Astrocyte of the cerebellum (primary cell): ENCODE measurements around the gene SLC9A5.

Experiments
- DNase-seq: peaks from one replicate; pipeline ENCODE4 v3.0.0-alpha.2; 2011; ENCODE audit warnings: low read depth
- H3K4me3 ChIP-seq: 2 replicates; pipeline ENCODE4 v1.5.1; 2011; ENCODE audit warnings: mild to moderate bottlenecking, low read depth, low read length, moderate library complexity
- in situ Hi-C: cut with HindIII; loops from 2 replicates; pipeline ENCODE4 v1.10.0; 2017; ENCODE audit warnings: low sequenced_read_pairs
- TF ChIP-seq, protein P1 (sequence below): IDR thresholded peaks from 2 replicates; pipeline ENCODE4 v1.5.1; 2012; ENCODE audit warnings: low read length, low read depth, moderate library complexity, mild to moderate bottlenecking; ENCODE audit errors: missing control alignments

The SLC9A5 gene

DNA sequence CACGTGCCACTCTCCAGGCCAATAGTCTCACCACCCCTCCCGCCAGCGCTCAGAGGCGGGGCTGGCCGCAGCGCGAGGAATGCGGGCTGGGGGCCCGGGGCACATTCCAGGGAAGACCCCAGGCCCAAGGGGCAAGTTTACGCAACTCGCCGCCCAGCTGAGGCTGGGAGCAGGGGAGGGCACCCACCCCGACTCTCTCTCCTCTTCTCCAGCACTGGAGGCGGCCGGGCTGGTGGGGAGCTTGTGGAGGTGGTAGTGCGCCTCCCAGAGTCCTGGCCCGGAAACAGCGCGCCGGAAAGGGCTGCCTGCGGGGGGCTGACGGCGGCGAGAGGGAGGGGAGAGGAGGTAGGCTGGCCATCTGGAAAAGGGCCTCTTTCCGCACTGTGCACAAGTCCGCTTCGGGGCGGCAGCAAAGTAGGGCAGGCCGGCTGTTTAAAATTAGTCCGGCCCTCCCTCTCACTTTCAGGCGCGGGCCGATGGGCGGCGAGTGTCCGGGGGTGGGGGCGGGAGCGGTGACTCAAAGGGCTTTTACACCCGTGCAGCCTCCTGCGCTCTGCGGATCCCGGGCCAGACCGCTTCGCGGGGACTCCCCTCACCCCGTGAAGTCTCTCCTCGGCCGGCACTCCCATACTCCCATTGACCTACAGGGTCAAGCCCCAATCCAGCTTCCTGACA, 2.6 kb upstream of the SLC9A5 start:
- H3K4me3 ChIP-seq, result peak overlapping the region; percentile 91
- in situ Hi-C loops, result no loop called here
- TF ChIP-seq, protein P1, sequence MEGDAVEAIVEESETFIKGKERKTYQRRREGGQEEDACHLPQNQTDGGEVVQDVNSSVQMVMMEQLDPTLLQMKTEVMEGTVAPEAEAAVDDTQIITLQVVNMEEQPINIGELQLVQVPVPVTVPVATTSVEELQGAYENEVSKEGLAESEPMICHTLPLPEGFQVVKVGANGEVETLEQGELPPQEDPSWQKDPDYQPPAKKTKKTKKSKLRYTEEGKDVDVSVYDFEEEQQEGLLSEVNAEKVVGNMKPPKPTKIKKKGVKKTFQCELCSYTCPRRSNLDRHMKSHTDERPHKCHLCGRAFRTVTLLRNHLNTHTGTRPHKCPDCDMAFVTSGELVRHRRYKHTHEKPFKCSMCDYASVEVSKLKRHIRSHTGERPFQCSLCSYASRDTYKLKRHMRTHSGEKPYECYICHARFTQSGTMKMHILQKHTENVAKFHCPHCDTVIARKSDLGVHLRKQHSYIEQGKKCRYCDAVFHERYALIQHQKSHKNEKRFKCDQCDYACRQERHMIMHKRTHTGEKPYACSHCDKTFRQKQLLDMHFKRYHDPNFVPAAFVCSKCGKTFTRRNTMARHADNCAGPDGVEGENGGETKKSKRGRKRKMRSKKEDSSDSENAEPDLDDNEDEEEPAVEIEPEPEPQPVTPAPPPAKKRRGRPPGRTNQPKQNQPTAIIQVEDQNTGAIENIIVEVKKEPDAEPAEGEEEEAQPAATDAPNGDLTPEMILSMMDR, result peak; percentile 57
- peak; percentile 70 for DNase-seq

DNA sequence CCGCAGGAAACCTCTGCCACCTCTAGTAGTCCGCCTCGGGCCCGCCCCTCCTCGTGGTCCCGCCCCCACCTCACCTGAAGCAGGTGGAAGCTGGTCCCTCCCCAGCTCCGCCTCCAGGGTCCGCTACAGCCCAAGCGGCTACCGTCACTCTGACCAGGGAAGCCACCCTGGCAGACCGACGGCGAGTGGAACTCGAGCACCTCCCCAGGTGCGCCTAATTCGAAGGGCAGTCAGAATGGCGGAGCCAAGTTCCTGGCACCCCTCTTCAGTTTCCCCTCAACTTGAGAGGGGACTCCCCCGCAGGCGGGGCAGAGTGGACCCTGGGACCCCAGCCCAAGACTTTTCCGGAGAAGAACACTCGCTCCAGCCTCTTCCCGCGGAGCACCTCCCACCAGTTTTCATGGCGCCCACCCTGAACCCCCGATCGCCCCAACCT, 2.0 kb upstream of the SLC9A5 start:
- in situ Hi-C loops, result no loop called here
- no peak for DNase-seq
- TF ChIP-seq, protein P1, result no peak
- peak overlapping the region; percentile 91 for H3K4me3 ChIP-seq

DNA sequence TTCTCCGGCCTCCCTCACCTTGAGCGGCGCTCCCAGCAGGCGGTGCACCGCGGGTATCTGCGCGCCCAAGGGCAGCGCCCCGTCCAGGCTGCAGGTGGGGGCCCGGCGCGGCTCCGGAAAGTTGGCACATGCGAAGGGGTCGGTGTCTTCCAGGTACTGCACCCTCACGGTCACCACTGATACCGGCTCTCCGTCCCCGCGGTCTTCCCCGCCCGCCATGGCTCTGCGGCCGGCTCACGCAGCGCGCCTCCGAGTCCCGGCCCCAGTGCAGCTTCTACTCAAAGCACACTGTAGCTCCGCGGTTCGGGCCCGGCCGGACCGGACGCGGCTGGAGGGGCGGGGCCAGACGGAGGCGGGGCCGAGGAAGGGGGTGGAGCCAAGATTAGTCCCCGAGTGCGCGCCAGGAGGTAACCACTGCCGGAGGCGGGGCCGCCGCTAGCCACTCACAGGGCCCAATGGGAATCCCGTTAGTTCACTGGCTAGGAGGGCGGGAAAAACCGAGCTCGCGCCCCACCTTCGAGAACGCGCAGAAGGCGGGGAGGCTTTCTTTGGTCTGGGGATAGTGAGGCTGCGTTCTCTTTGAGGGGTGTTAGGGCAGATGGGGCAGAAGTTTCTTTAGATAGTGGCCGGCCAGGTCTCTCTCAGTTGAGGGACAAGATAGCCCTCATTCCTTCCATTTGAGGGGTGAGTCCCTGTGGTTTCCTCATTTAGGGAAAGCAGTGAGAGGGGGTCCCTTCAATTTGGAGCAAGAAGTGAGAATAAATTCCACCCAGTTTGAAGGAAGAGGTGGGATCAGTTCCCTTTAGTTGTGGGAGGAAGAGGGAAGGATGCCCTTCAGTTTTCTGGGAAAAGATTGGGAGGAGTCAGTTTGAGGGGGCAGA, 1.3 kb upstream of the SLC9A5 start, which contains the start of gene FHOD1:
Gene FHOD1 (minus strand): TSS at position 290 of the 881 bp plus-strand sequence. CDS start 71 bp downstream, at position 219.
- peak; percentile 85 for DNase-seq
- H3K4me3 ChIP-seq, result peak within 1 kb of the TSS; percentile 91
- in situ Hi-C loops, result no loop called here
- TF ChIP-seq, protein P1, result no peak

DNA sequence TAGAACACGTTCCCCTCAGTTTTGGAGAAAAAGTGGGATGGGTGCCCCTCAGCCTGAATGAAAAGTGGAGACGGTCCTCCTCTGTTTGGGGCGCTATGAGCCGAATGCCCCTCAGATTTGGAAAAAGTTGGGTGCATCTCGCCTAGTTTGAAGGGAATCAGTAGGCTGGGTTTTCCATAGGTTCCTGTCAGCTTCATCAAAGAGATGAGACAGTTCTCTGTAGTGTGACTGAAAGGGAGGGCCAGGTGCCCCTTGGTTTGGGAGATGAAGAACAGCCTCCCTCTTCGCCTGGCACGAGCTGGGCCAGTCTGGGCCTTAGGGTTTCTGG, 742 bp upstream of the SLC9A5 start:
- DNase-seq, result no peak
- peak overlapping the region; percentile 91 for H3K4me3 ChIP-seq
- in situ Hi-C loops, result no loop called here
- TF ChIP-seq, protein P1, result no peak

DNA sequence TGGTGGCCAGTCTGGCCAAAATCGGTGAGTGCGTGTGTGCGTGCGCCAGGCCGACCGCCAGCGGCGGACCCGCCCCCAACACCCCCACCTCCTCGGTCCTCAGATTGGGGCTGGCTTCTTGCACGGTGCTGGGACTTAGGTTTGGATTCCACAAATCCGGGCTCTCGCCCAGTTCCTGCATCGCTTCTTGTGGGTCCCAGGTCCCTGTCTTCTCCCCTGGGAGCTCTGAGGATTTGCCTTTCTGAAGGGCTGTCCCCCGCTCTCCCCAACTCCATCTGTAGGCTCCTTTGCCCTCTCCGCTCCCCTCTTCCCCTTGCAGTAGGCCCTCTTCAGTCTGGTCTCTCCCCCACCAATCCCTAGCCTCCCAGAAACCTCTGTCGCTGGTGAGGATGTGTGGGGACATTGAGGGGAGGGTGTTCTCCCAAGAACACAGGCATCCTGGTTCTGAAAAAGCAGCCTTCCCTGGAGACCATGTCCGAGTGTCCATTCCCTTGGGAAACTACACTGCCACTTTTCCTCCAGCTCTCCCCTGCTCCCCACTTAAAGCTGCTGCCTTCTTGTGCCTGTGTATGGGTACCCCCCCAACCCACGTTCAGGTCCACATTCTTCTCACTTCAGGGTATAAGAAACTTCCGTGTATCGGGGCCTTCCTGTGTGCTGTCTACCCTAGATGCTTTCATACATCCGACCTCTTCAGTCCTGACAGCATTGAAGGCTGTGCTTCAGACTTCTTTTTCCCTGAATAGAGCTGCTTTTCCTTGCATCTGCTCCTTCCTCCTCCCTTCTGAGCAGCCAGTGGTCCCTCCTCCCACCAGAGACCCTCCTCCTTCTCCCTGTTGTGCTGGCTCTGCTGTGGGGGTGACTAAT, 632 bp downstream of the SLC9A5 start:
- in situ Hi-C loops, result no loop called here
- TF ChIP-seq, protein P1, result no peak
- no peak for DNase-seq
- H3K4me3 ChIP-seq, result peak overlapping the region; percentile 91

DNA sequence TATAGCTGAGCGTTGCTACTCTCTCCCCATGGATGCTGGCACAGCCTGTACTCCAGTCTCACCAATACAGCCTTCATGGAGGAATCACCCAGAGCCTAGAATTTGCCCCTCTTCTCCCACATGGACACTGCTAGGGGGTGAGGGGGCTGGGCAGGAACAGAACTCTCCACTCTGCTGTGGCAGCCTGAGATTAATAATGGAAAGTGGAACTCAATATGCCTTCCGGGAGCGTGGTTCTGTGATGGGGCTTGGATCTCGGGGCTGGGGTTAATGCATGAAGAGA, 1.2 kb downstream of the SLC9A5 start:
- peak overlapping the region; percentile 91 for H3K4me3 ChIP-seq
- DNase-seq, result no peak
- TF ChIP-seq, protein P1, result no peak
- in situ Hi-C loops, result no loop called here
